ENCODE measurements around the gene CHSY3.

The CHSY3 gene

GRCh38 chr5:129904102-129904666, at the start of gene CHSY3:
CHSY3 (plus strand) TSS chr5:129904465.
- peak; percentile 59 for DNase-seq

DNA sequence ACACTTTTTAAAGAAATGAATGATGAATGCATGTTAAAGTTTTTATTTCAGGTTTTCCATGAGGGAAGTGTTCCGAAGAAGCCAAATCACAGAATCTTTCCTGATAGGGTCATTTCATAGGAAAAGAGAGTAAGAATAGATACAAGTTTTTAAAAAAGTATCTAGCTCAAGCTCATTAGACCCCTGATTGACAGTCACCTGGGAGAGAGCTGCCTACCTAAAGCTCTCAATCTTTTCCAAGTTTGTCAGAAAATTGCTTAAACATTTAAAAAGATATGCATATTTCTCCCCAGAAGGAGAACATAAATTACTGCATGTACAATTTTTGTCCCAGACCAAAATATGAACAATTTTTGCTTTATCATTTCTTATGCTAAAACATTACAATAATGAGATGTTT, 47.9 kb upstream of the CHSY3 start:
- no peak for DNase-seq

DNA sequence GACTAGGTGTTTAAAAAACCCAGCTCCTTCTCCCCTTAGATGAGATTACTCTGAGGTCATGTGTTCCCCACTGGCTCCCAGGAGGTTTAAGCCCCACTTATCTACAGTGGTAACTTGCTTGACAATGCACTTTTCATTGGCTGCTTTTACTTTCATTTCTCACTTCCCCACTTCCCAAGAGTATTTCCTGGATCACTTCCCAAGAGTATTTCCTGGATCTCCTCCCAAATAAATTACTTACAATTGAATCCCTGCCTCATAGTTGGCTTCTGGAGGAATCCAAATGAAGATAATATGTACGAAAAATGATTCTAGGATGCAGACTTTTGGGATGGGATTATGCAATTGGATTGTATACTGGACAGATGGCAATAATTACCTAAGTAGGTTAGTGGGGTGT, 47.1 kb upstream of the CHSY3 start:
- no peak for DNase-seq

DNA sequence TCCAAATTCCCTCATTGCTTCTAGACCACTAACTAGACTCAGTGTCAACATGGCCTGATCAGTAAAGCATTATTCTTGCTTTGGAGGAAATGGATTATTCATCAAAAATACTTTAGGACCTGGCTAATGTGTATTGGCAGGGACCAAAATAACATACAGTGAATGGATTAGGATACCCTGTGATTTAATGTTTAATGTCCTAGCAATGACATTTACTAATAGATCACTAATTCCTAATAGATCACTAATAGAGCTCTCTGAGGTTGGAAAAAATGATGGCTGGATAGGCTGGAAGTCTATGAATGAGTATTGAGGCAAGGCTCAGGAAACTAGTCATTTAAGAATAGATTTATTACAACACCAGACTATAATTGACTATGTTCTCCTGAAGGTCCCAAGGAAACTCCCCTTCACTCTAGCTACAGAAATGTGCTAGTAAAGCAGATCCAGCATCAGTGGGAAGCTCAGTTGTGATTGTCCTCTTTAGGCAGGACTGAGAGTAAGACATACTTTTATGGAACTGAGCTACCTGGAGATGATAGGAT, 46.1 kb upstream of the CHSY3 start:
- no peak for DNase-seq

GRCh38 chr5:129884322-129884721, 19.9 kb upstream of the CHSY3 start:
- no peak for DNase-seq

- peak; percentile 27 for DNase-seq
Observed at GRCh38 chr5:129899454-129899853, 4.8 kb upstream of the CHSY3 start.

DNA sequence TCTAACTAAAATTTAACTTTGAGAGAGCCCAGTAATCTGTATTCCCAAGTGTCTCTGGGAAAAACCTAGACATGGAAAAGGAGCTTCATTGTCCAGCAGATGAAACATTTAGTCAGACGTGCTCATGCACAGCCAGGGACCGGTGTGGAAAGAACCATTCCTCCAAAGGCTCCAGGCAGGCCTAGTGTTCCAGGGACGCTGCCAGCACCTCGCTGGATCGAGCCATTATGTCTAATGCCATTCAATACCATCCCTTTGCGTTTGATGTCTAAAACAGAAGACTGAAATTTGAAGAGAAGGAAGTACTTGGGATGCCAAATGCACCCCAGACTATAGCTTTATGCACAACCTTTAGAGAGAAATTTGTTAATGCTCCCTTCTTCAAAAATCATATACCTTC, 1.4 kb upstream of the CHSY3 start:
- no peak for DNase-seq

GRCh38 chr5:129903466-129904101, 681 bp upstream of the CHSY3 start:
- no peak for DNase-seq

DNA sequence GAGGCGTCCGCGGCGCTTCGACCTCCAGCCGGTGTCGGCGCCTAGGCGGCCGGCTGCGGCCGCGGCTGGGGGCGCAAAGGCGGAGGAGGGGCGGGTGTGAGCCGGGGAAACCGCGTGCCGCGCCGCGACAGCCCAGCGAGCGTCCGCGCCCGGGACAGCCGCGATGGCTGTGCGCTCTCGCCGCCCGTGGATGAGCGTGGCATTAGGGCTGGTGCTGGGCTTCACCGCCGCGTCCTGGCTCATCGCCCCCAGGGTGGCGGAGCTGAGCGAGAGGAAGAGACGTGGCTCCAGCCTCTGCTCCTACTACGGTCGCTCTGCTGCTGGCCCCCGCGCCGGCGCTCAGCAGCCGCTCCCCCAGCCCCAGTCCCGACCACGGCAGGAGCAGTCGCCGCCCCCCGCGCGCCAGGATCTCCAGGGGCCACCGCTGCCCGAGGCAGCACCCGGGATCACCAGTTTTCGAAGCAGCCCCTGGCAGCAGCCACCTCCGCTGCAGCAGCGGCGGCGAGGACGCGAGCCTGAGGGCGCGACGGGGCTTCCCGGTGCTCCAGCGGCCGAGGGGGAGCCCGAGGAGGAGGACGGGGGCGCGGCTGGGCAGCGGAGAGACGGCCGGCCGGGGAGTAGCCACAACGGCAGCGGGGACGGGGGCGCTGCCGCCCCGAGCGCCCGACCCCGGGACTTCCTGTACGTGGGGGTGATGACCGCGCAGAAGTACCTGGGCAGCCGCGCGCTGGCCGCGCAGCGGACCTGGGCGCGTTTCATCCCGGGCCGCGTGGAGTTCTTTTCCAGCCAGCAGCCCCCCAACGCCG, 605 bp downstream of the CHSY3 start:
- DNase-seq: no peak

GRCh38 chr5:129905473-129906176, 1.4 kb downstream of the CHSY3 start:
- peak; percentile 22 for DNase-seq

DNA sequence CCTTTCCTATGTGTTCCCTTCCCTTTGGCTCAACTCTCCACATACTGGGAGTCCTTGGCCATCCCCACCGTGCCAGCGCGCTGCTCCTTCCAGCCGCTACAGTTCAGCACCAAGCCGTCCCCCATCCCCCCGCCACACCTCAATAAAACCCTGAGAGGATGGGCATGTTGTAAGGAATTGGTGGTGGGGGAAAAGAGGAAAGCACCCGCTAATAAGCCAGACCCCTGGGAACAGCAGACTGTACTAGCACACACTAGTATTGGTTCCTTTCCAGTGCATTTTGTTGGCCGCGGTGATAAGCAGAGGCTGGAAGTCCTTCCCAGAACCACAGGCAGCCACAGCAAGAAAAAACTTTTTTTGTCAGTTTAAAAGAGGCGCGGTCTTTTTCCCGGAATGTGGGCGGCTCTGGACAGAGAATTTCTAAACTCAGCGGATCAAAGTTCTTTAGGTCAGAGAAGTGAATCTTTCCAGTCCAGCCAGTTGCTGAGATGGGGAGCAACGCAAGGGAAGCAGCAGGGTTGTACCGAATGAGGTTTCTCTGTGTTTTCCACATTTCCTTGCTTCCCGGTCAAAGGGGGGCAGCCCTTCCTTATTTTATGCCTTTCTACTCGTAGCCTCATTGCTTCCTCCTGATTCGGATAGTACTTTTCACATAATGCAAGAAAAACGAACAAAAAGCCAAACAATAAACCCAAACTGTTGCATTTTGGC, 2.1 kb downstream of the CHSY3 start:
- peak; percentile 11 for DNase-seq

DNA sequence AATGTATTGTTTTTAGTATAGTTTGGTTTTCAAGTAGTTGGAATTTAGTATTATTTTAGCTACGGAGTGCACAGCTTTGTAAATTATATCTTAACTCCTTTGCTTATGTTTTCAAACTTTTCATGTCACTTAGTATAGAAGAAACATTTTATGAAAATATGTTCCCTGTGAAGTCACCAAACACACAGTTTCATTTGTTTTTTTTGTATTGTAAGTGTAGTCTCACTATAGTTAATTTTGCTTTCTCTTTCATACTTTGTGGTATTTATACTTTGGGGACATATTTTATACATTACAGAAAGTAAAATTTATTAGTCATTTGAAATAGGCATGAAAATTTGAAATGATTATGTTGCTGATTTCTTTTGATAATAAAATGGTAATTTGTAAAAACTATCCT, 5.0 kb downstream of the CHSY3 start:
- DNase-seq: no peak

GRCh38 chr5:129912601-129913255, 8.5 kb downstream of the CHSY3 start:
- DNase-seq: peak; percentile 40

DNA sequence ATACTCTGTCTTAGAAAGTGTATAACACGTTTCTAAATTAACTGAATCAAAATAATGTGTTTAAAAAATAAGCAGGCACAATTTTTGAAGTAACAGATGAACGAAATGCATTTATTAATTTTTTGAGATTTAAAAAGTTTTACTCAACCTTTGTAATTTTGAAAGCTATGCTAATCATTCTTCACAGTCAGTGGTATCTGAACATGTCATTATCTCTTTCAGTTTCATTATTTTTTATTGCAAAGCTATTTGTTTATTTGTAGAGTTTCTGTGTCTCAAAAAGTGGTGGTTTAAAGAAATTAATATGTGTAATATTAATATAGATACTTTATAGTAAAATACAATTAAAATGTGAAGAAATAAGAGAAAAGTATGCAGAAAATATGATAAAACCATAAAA, 11.2 kb downstream of the CHSY3 start:
- DNase-seq: no peak

- DNase-seq: no peak
Observed at GRCh38 chr5:129917224-129917623, 13.0 kb downstream of the CHSY3 start.

DNA sequence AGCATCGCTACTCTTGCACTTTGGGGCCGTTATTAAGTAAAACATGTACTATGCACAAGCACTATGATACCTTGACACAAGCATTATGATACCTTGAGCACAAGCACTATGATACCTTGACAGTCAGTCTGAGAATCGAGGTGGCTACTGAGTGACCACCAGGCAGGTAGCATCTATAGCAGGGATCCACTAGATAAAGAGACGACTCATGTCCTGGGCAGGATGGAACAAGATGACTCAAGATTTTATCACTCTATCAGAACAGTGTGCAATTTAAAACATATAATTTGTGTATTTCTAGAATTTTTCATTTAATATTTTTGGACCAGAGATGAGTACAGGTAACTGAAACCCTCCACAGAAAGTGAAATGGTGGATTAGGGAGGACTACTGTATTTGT, 16.9 kb downstream of the CHSY3 start:
- no peak for DNase-seq

DNA sequence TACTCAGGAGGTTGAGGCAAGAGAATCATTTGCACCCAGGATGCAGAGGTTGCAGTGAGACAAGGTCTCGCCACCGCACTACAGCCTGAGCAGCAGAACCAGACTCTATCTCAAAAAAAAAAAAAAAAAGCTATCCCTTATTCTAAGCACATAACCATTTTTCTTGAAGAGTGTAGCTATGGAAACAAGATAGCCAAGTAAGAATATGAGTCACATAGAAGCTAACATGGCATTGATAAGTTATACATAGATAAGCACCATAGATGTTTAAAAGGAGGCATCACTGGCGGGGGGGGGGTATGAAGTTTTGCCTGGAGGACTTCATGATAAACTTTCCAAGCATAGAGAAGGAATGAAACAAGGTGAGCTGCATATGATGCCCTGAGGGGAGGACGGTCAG, 26.0 kb downstream of the CHSY3 start:
- no peak for DNase-seq

- peak; percentile 44 for DNase-seq
Observed at GRCh38 chr5:129935626-129936025, 31.4 kb downstream of the CHSY3 start.

- DNase-seq: no peak
Observed at GRCh38 chr5:129938077-129938476, 33.8 kb downstream of the CHSY3 start.

- DNase-seq: no peak
Observed at GRCh38 chr5:129943936-129944335, 39.7 kb downstream of the CHSY3 start.

DNA sequence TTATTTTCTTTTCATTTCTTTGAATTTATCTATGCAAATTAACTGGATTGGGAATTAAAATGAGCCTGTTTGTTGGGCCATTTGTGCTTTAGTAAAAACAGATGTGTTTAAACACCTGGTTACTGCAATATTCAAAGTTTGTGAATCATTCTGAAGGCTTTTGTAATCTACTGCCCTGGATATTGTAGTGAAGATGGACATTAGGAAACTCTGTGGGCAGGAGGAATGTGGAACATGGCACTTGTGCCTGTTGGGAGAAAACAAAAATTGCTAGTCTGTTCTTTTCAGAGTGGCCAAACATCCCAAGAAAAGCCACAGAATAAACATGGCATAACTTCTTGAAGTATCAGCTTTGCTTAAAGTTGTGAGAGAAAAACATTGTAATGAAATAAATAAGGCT, 40.8 kb downstream of the CHSY3 start:
- DNase-seq: no peak

DNA sequence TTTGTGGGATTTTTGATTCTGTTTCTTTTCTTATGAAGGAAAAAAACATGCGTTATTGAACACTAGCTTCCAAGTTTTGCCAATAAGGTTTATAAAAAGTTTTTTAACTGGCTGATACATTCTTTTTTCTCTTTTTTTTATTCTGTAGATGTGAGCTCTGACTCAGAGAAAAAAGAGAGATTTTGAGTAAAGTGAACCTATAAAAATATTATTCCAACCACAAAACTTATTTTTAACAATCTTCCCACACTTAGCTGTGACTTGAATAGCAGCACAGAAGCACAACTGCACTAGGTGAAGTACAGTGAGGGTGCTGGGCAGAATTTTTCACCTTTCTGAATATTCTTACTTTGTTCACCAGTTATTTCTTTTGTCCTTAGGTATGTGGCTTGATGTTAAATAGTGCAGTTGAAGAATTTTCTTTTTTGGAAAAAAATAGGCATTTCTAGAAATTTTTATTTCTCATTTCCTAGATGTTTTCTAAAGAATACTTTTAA, 41.6 kb downstream of the CHSY3 start:
- DNase-seq: no peak

Measured in NCI-H2171 treated with DMSO at 0.1 percent for 48 hours (cell line).